MM.1S (cell line): Measurements from ENCODE around the gene VSX2.

Source experiments
- DNase-seq: peaks from one replicate; pipeline ENCODE4 v3.0.0-alpha.2; 2015
- H2AFZ ChIP-seq: fragments of 300-600 bp; sonication (generic); 2 replicates; pipeline ENCODE4 v1.6.0; 2016; ENCODE audit warnings: antibody characterized with exemption, low read length
- H3F3A ChIP-seq: fragments of 300-600 bp; sonication (generic); 2 replicates; pipeline ENCODE4 v1.6.1; 2016; ENCODE audit warnings: mild to moderate bottlenecking, antibody characterized with exemption, low read length, moderate library complexity, mixed read lengths; ENCODE audit not compliant: insufficient read depth
- H3K27ac ChIP-seq: fragments of 300-600 bp; sonication (generic); 2 replicates; pipeline ENCODE4 v1.5.1; 2016; ENCODE audit warnings: mild to moderate bottlenecking, low read length
- H3K27me3 ChIP-seq: fragments of 300-600 bp; sonication (generic); replicated peaks from 2 replicates; pipeline ENCODE4 v1.6.0; 2016; ENCODE audit warnings: low read length; ENCODE audit not compliant: insufficient read depth
- H3K36me3 ChIP-seq: fragments of 300-600 bp; sonication (generic); replicated peaks from 2 replicates; pipeline ENCODE4 v1.6.1; 2016; ENCODE audit warnings: mild to moderate bottlenecking, low read length, mixed read lengths; ENCODE audit not compliant: insufficient read depth
- H3K4me1 ChIP-seq: fragments of 300-600 bp; sonication (generic); 2 replicates; pipeline ENCODE4 v1.6.1; 2016; ENCODE audit warnings: low read length, mixed read lengths
- H3K4me2 ChIP-seq: fragments of 300-600 bp; sonication (generic); 2 replicates; pipeline ENCODE4 v1.6.0; 2016; ENCODE audit warnings: low read depth, low read length
- H3K4me3 ChIP-seq: fragments of 300-600 bp; sonication (generic); 2 replicates; pipeline ENCODE4 v1.5.1; 2016; ENCODE audit warnings: low read length, mixed read lengths
- H3K79me2 ChIP-seq: fragments of 300-600 bp; sonication (generic); 2 replicates; pipeline ENCODE4 v1.6.1; 2016; ENCODE audit warnings: mixed run types, low read length, mixed read lengths
- H3K9ac ChIP-seq: fragments of 300-600 bp; sonication (generic); 2 replicates; pipeline ENCODE4 v1.6.1; 2016; ENCODE audit warnings: low read length, mixed read lengths
- H3K9me2 ChIP-seq: fragments of 300-600 bp; sonication (generic); replicated peaks from 2 replicates; pipeline ENCODE4 v1.6.1; 2016; ENCODE audit warnings: mild to moderate bottlenecking, low read length, mixed read lengths; ENCODE audit not compliant: insufficient read depth
- H3K9me3 ChIP-seq: fragments of 300-600 bp; sonication (generic); replicated peaks from 2 replicates; pipeline ENCODE4 v1.6.1; 2016; ENCODE audit warnings: mild to moderate bottlenecking, low read length, mixed read lengths; ENCODE audit not compliant: insufficient read depth
- H4K20me1 ChIP-seq: fragments of 300-600 bp; sonication (generic); 2 replicates; pipeline ENCODE4 v1.6.1; 2016; ENCODE audit warnings: mild to moderate bottlenecking, low read length, moderate library complexity, mixed read lengths; ENCODE audit not compliant: insufficient read depth
- EZH2 ChIP-seq: fragments of 300-600 bp; sonication (generic); optimal IDR thresholded peaks from 2 replicates; pipeline ENCODE3; 2017; ENCODE audit warnings: low read depth, mild to moderate bottlenecking, antibody characterized with exemption, low read length, mixed read lengths
- EZH2phosphoT487 ChIP-seq: fragments of 300-600 bp; sonication (generic); IDR thresholded peaks from 2 replicates; pipeline ENCODE4 v1.6.1; 2018; ENCODE audit warnings: antibody characterized with exemption, low read length
- TF ChIP-seq, protein P1 (sequence below): fragments of 300-600 bp; sonication (generic); IDR thresholded peaks from 2 replicates; pipeline ENCODE4 v1.5.1; 2016; ENCODE audit warnings: antibody characterized with exemption, low read length, mixed read lengths

VSX2 gene

DNA sequence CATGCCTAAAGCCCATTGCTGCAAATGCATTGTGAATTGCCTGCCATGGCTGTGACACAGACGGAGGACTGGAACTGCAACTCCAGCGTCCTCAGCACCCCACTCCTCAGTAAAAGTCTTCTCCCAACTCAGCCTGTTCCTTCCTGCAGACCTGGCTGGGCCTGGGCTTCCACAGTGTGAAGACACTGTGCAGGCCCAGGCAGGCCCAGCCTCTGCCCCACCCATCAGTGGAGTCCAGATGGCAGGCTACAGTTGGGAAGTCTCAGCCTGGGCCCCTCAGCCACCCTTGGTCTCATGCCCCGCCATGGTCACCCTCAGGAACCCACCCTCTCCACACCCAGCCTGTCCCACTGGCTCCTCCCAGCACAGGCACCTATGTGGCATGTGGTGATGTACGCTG is 22.0 kb downstream of the VSX2 start:
- H2AFZ ChIP-seq = no peak overlapping the region
- DNase-seq = no peak
- no peaks in the 10 kb centered on the region for H3F3A ChIP-seq
- no peak overlapping the region for H3K4me3 ChIP-seq
- H3K4me1 ChIP-seq = no peaks in the 10 kb centered on the region
- no peaks in the 10 kb centered on the region for H4K20me1 ChIP-seq
- no peak overlapping the region for H3K4me2 ChIP-seq
- H3K36me3 ChIP-seq = no peaks in the 10 kb centered on the region
- no peak overlapping the region for H3K9ac ChIP-seq
- H3K27me3 ChIP-seq = peaks cover 13% of the 10 kb centered on the region
- no peaks in the 10 kb centered on the region for H3K9me2 ChIP-seq
- TF ChIP-seq EZH2phosphoT487 (no peak), EZH2 (no peak)
- TF ChIP-seq, protein P1, sequence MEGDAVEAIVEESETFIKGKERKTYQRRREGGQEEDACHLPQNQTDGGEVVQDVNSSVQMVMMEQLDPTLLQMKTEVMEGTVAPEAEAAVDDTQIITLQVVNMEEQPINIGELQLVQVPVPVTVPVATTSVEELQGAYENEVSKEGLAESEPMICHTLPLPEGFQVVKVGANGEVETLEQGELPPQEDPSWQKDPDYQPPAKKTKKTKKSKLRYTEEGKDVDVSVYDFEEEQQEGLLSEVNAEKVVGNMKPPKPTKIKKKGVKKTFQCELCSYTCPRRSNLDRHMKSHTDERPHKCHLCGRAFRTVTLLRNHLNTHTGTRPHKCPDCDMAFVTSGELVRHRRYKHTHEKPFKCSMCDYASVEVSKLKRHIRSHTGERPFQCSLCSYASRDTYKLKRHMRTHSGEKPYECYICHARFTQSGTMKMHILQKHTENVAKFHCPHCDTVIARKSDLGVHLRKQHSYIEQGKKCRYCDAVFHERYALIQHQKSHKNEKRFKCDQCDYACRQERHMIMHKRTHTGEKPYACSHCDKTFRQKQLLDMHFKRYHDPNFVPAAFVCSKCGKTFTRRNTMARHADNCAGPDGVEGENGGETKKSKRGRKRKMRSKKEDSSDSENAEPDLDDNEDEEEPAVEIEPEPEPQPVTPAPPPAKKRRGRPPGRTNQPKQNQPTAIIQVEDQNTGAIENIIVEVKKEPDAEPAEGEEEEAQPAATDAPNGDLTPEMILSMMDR = no peak
- H3K9me3 ChIP-seq = no peaks in the 10 kb centered on the region
- H3K79me2 ChIP-seq = no peaks in the 10 kb centered on the region
- no peak overlapping the region for H3K27ac ChIP-seq

DNA sequence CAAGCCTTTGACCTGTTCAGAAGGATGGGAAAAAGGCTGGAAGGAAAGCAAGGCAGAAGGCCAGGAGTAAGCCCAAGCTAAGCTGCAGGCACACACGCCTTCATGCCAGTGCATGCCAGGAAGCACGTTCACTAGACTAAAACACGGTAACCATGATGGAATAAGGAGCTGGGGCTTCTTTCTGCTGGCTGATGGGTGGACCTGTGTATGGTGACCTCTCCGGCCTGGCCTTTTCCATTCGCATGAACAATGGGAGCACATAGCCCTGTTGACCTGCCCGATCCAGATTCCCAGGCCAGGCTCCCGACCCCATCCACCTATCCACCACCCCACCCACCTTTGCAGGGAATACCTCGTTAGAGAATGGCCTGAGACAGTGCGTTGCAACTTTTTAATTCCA is 22.8 kb downstream of the VSX2 start:
- no peak for DNase-seq
- H3K27ac ChIP-seq = no peak overlapping the region
- H3F3A ChIP-seq = no peaks in the 10 kb centered on the region
- TF ChIP-seq, protein P1 = no peak
- TF ChIP-seq EZH2phosphoT487 (no peak), EZH2 (no peak)
- no peaks in the 10 kb centered on the region for H3K79me2 ChIP-seq
- H3K4me2 ChIP-seq = no peak overlapping the region
- no peaks in the 10 kb centered on the region for H4K20me1 ChIP-seq
- no peaks in the 10 kb centered on the region for H3K36me3 ChIP-seq
- no peaks in the 10 kb centered on the region for H3K9me2 ChIP-seq
- no peak overlapping the region for H3K4me3 ChIP-seq
- H3K4me1 ChIP-seq = no peaks in the 10 kb centered on the region
- peaks cover 13% of the 10 kb centered on the region for H3K27me3 ChIP-seq
- no peak overlapping the region for H3K9ac ChIP-seq
- H3K9me3 ChIP-seq = no peaks in the 10 kb centered on the region
- H2AFZ ChIP-seq = no peak overlapping the region

DNA sequence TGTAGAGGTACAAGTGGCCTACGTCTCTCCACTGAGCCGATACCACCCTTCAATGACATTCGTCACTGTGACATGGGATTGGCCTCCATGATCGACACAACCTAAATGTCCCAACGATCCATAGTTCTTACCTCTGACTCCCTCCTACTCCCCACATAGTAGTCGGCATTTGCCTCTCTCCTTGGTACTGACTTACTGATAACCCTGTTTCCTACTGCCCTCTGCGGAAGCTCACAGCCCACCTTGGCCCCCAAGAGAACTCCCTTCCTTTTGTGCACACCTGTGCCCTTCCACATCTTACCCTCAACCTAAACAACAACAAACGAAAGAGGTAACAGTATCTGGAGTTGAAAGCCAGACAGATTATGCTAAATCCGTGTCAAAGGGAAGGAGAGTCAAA is 23.9 kb downstream of the VSX2 start:
- Histone ChIP-seq H3K27ac (no peak overlapping the region), H2AFZ (no peak overlapping the region), H3K4me1 (no peaks in the 10 kb centered on the region), H3K27me3 (peaks cover 8% of the 10 kb centered on the region), H4K20me1 (no peaks in the 10 kb centered on the region), H3K4me2 (no peak overlapping the region), H3K9me2 (no peaks in the 10 kb centered on the region), H3F3A (no peaks in the 10 kb centered on the region), H3K79me2 (no peaks in the 10 kb centered on the region), H3K9ac (no peak overlapping the region), H3K9me3 (no peaks in the 10 kb centered on the region), H3K4me3 (no peak overlapping the region), H3K36me3 (no peaks in the 10 kb centered on the region)
- no peak for DNase-seq
- TF ChIP-seq, protein P1 = no peak
- TF ChIP-seq EZH2 = no peak
- no peak for TF ChIP-seq EZH2phosphoT487
